Measurements from ENCODE around the gene SDR42E1. TPM values are rescaled to one million over a fixed set of nuclear protein-coding genes. Genes with fewer than 3 reads are reported as not detected.
A peak's percentile ranks its signal among the peaks of the same experiment; 100 is the strongest.

The SDR42E1 gene
- total and polyA plus RNA-seq, 2 of the 13 experiments (the other 11 are each of a cell fraction or from before 2014, with no cell fraction given), result 0.01 to 0.13 TPM

GRCh38 chr16:82055728-82056549 lies 44.7 kb upstream of the SDR42E1 start (continued):
- TF ChIP-seq ZFP41 (CRISPR knock-in tag; IDR thresholded peaks at IDR 0.05; ENCODE audit: borderline replicate concordance) (no peak), ZNF772 (CRISPR knock-in tag; IDR thresholded peaks at IDR 0.05) (no peak), YY1 (IDR thresholded peaks at IDR 0.05; ENCODE audit: insufficient read depth, insufficient replicate concordance, low read depth, low read length) (no peak), ZNF850 (CRISPR knock-in tag; conservative IDR thresholded peaks at IDR 0.05) (no peak), MTF2 (CRISPR knock-in tag; IDR thresholded peaks at IDR 0.05; ENCODE audit: borderline replicate concordance) (no peak), ZNF746 (CRISPR knock-in tag; IDR thresholded peaks at IDR 0.05) (no peak), DBP (CRISPR knock-in tag; IDR thresholded peaks at IDR 0.05; ENCODE audit: not compliant biosample characterization) (no peak), SRY (CRISPR knock-in tag; IDR thresholded peaks at IDR 0.05) (no peak), NPAS2 (CRISPR knock-in tag; IDR thresholded peaks at IDR 0.05; ENCODE audit: borderline replicate concordance) (no peak), PITX1 (CRISPR knock-in tag; IDR thresholded peaks at IDR 0.05) (peak; percentile 58; the same call in 1 of the 2 replicates), ZNF34 (CRISPR knock-in tag; IDR thresholded peaks at IDR 0.05; ENCODE audit: borderline replicate concordance) (no peak), HNRNPH1 (optimal IDR thresholded peaks at IDR 0.05; ENCODE audit: low read depth, low read length) (no peak), ZBTB38 (CRISPR knock-in tag; IDR thresholded peaks at IDR 0.05) (no peak), ELF1 (CRISPR knock-in tag; IDR thresholded peaks at IDR 0.05) (no peak)
- TF ChIP-seq, protein P1, sequence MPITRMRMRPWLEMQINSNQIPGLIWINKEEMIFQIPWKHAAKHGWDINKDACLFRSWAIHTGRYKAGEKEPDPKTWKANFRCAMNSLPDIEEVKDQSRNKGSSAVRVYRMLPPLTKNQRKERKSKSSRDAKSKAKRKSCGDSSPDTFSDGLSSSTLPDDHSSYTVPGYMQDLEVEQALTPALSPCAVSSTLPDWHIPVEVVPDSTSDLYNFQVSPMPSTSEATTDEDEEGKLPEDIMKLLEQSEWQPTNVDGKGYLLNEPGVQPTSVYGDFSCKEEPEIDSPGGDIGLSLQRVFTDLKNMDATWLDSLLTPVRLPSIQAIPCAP (CRISPR knock-in tag; IDR thresholded peaks at IDR 0.05; ENCODE audit: low read depth), result no peak
- TF ChIP-seq, protein P2, sequence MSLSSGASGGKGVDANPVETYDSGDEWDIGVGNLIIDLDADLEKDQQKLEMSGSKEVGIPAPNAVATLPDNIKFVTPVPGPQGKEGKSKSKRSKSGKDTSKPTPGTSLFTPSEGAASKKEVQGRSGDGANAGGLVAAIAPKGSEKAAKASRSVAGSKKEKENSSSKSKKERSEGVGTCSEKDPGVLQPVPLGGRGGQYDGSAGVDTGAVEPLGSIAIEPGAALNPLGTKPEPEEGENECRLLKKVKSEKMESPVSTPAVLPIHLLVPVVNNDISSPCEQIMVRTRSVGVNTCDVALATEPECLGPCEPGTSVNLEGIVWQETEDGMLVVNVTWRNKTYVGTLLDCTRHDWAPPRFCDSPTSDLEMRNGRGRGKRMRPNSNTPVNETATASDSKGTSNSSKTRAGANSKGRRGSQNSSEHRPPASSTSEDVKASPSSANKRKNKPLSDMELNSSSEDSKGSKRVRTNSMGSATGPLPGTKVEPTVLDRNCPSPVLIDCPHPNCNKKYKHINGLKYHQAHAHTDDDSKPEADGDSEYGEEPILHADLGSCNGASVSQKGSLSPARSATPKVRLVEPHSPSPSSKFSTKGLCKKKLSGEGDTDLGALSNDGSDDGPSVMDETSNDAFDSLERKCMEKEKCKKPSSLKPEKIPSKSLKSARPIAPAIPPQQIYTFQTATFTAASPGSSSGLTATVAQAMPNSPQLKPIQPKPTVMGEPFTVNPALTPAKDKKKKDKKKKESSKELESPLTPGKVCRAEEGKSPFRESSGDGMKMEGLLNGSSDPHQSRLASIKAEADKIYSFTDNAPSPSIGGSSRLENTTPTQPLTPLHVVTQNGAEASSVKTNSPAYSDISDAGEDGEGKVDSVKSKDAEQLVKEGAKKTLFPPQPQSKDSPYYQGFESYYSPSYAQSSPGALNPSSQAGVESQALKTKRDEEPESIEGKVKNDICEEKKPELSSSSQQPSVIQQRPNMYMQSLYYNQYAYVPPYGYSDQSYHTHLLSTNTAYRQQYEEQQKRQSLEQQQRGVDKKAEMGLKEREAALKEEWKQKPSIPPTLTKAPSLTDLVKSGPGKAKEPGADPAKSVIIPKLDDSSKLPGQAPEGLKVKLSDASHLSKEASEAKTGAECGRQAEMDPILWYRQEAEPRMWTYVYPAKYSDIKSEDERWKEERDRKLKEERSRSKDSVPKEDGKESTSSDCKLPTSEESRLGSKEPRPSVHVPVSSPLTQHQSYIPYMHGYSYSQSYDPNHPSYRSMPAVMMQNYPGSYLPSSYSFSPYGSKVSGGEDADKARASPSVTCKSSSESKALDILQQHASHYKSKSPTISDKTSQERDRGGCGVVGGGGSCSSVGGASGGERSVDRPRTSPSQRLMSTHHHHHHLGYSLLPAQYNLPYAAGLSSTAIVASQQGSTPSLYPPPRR (CRISPR knock-in tag; IDR thresholded peaks at IDR 0.05; ENCODE audit: borderline replicate concordance), result peak; percentile 89
- TF ChIP-seq, protein P3, sequence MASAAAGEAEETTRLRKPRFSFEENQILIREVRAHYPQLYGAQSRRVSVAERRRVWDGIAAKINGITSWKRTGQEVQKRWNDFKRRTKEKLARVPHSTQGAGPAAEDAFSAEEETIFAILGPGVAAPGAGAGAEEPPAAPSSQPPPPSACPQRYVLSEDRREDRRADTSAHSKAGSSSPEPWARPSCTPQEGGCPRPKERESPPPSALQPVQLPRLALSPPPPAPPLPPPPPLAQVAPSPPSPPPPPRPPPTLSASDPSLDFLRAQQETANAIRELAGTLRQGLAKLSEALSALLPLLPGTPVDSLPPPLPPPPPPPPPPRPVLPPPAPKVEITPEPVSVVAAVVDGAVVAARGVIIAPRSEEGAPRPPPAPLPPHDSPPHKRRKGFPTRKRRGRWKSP (CRISPR knock-in tag; IDR thresholded peaks at IDR 0.05), result peak; percentile 33; the same call in 1 of the 2 replicates
